HG02759 (cell line): ENCODE results near the gene ELOF1.

Source experiments
- ATAC-seq: cut with Tn5 transposase; IDR thresholded peaks from one replicate; pipeline ENCODE4 v1.9.1; 2021; ENCODE audit warnings: mild to moderate bottlenecking, moderate library complexity; ENCODE audit not compliant: unreplicated experiment

Gene ELOF1

DNA sequence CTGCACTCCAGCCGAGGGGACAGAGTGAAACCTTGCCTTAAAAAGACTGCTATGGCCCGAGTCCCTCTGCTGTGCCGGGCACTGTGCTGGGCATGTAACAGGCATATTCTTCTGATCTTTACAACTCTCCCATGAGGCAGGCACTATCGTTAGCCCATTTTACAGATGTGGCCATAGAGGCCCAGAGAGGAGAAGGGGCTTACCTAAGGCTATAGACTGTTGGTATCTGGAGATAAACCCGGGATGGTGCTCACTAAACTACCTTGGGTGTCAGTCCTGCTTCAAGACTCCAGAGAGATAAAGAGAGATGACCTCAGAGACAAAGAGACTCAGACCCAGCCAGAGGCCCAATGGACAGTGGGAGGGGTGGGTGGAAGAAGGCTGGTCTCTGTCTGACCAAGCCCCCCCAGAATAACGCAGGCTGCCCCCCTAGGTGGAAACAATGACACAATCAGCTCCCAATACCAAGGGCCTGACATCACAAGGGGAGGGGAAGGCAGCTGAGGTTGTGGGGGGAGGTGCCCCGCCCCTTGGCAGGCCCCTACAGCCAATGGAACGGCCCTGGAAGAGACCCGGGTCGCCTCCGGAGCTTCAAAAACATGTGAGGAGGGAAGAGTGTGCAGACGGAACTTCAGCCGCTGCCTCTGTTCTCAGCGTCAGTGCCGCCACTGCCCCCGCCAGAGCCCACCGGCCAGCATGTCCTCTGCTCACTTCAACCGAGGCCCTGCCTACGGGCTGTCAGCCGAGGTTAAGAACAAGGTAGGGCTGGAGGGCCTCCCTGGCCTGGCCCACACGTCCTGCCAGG lies 20.6 kb downstream of the ELOF1 start, which contains the start of gene CNN1:
CNN1 (plus strand) TSS at position 620 of the 805 bp plus-strand sequence; CDS start at position 697, 77 bp downstream.
- no peak for ATAC-seq

DNA sequence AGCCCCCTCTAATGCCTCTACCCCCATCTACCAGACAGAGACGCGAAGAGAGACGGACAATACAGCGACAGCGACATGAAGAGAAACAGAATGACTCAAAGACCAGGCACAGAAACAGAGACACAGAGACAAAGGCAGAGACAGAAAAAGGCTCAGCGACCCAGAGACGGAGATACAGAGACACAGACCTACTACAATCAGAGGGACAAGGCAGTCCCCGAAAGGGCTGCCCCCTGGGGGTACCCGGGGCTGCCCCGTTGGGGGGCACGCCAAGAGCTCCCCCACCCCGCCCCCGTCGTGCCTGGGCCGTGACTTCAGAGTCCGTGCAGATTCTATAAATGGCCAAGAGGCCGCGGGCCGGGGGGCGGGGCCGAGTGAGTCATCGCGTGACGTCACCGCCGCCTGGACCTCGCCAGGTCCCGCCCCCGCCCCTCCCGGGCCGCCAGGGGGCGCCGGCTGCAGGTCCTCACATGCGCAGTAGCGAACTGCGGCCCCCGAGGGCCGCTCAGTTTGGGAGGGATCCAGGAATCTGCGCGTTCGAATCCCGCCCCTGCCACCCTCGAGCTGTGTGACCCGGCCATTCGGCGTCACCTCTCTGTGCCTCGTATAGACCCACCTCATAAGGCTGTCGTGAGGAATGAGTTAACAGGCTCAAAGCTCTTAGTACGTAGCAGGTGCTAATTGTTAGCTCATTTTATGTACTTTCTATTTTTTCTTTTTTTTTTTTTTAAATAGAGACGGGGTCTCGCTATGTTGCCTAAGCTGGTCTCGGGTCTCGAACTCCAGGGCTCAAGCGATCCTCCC lies 23.0 kb downstream of the ELOF1 start:
- ATAC-seq = peak; percentile 67

DNA sequence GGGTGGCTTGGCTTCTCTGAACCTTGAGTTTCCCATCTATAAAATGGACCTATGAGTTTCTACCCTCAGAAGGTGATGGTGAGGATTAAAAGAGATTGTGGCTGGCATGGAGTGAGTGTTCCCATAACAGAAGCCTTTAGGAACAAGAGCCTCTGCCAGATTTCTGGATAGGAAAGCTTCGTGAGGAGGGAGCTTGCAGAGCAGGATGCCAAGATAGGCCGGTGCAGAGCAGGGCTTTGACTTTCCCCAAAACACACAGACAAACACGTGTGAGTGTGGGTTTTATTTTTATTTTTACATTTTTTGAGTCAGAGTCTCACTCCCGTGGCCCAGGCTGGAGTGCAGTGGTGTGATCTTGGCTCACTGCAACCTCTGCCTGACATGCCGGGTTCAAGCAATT lies 24.1 kb downstream of the ELOF1 start:
- ATAC-seq = no peak

DNA sequence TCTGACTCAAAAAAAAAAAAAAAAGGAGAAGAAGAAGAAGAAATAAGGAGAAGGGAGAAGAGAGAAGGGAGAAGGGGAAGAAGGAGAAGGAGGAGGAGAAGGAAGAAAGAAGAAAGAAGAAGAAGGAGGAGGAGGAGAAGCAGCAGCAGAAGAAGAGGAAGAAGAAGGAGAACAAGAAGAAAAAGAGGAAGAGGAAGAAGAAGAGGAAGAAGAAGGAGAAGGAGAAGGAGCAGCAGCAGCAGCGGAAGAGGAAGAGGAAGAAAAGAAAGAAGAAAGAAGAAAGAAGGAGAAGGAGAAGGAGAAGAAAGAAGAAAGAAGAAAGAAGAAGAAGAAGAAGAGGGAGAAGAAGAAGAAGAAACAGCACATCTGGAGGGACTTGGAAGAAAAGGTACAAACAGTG lies 24.5 kb downstream of the ELOF1 start:
- ATAC-seq = no peak

DNA sequence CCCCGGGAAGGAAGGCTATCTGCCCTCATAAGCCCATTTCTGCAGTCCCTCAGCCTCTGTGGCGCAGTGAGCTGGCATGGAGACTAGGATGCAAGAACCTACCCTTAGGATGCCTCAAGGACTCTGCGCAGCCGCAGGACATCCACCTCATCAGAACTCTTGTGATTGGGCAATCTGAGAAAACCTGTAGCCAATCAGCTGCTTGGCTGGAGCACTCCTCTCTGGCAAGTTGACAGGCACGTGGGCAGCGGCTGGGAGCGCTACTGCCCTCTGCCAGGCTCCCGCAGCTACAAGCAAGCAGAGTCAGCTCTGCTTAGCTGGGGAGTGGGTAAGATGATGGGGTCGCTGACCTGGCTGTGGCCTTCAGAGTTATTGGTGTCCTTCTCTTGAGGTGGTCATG lies 28.6 kb downstream of the ELOF1 start:
- no peak for ATAC-seq

DNA sequence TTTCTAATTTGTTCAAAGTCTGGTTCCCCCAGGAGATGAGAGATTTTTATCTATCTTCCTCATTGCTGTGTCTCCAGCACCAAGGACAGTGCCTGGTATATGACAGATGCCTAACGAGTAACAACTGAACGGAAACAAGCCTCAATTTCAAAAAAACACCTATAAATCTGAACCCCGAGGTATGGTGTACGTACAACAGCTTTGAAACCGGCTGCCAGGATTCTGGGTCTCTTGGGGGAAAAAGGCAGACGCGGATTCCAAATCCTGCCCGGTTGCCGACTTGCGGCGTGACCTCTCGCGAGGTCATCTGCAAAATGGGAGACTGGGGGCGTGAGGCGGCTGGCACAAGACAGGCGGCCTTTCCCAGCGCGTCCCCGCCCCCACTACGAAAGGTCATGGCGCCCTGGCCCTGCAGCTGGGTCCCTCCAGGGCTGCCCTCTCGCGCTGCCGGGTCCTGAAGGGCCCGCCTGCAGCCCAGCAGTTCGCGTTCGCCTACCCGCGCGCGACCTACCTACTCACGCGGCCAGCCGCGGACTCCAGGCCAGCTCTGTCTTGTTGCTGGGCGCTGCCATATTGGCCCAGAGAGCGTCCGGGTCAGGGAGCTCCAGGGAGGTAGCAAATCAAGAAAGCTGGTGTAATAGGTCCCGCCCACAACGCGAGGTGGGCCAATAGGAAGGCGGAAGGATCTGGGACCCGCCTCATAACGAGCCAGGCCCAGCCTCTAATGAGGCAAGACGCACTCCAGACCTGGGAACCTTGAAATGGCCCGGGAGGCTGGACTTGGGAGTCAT lies 30.3 kb downstream of the ELOF1 start, which contains the start of gene ECSIT:
ECSIT (minus strand) TSS at position 584 of the 791 bp plus-strand sequence. CDS start 9,964 bp downstream, outside the sequence.
- ATAC-seq = peak; percentile 95

DNA sequence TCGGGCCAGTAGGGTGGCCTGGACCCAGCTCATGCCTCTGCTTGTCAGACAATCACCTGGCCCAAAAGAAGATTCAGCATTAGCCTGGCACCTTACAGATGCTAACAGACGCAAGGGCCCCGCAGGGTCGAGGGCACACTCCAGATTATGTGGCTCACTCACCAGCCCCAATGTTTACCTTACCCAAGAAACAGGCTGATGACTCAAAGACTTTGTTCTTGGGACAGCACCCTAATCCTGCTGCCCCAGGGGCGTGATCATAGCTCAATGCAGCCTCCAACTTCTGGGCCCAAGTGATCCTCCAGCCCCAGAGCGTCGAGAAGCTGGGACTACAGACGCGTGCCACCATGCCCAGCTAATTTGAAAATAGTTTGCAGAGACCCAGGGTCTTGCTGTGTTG lies 39.9 kb downstream of the ELOF1 start:
- no peak for ATAC-seq

DNA sequence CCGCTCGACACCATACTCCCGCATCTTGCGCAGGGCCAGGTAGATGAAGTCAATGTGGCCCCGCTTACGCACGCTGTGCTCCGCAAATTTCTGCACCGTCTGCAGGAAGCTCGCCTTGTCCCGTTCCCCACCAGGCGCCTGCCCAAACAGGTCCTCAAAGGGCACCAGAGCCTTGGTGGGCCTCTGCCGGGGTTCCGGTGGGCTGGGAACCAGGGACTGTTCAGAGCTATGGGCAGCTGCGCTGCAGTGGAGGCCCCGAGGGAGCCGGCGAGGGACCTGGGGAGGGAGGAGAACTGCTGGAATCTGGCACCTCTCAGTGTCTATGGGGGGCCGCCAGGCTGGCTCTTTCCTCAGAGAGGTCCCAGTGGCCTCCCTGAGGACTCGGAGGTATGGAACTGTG lies 45.1 kb downstream of the ELOF1 start:
- ATAC-seq = no peak

DNA sequence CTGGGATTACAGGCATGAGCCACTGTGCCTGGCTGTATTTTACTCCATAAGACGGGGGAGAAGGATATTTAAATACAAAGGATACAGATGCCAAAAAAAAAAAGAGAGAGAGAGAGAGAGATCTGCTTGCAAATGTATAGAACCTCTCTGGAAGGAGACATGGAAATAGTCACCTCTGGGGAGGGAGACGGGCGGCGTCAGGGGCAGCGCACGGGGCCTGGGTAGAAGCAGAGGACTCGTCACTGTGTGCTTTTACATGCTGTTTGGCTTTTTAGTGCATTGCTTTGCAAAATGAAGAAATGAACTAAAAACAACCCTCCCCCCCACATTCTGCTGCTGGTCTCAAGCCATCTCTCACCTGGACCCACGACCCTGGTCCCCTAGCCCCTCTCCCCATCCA lies 48.6 kb downstream of the ELOF1 start:
- no peak for ATAC-seq

DNA sequence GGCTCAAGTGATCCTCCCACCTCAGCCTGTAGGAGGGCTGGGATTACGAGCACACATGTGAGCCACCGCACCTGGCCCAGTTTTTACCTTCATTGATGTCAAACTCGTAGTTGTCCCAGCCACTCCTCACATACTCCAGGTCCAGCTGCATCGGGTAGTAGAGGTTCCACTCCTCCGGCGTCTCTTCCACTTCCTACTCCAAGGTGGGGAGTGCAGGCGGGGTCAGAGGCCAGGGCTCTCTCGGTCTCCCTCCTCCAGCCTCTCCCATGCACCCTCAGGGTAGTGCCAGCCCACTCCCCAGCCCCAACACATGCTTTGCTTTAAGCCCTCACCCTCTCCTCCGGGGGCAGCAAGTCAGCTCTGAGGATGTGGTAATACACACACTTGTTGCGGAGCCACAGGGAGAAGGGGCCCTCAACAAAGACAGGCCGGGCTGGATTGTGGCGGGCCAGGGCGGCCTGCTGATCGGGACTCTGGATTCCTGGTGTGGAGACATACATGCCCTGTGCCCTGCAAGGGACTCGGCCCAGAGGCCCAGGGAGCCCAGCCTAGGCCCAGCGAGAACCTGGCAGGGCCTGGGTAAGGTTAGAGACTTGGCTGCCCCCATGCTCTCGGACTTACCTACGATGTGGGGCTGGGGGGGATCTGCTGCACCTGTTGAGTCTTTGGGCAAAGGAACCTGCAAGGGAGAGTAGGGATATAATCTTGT lies 51.5 kb downstream of the ELOF1 start:
- no peak for ATAC-seq

DNA sequence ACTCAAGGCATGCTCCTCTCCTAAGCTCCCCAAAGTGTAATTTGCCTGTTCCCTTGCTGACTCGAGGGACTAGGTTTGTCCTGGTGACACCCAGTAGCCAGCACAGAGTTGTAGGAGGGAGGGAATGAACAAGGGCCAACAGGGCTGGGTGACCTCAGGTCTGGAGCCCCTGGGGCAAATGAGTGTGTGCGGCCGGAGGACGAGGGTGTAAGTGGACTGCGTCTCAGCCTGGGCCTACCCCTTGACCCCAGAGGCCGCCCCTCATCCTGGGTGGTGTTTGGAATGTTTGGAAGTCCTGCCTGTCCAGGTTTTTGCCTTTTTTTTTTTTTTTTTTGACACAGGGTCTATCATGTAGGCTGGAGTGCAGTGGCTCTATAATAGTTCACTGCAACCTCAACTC lies 52.1 kb downstream of the ELOF1 start:
- no peak for ATAC-seq

DNA sequence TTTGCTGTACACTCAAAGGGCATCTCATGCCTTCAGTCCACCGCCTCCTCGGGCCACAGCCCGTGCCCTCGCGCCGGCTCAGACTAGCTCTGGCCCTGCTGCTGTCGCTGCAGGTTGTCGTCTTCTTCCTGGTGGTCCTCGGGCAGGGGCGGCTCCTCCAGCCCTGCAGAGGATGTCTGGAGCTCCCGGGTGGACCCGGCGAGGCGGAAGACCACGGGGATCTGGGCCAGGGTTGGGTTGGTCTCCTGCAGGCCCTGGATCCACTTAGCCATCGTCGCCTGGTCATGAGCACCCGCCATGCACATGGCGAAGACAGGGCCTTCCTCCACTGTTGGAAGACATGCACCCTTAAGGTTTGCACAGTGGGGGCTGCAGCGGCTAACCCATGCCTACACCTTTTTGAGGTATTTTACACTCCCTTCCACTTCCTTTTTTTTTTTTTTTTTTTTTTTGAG lies 52.9 kb downstream of the ELOF1 start:
- ATAC-seq = peak; percentile 25

DNA sequence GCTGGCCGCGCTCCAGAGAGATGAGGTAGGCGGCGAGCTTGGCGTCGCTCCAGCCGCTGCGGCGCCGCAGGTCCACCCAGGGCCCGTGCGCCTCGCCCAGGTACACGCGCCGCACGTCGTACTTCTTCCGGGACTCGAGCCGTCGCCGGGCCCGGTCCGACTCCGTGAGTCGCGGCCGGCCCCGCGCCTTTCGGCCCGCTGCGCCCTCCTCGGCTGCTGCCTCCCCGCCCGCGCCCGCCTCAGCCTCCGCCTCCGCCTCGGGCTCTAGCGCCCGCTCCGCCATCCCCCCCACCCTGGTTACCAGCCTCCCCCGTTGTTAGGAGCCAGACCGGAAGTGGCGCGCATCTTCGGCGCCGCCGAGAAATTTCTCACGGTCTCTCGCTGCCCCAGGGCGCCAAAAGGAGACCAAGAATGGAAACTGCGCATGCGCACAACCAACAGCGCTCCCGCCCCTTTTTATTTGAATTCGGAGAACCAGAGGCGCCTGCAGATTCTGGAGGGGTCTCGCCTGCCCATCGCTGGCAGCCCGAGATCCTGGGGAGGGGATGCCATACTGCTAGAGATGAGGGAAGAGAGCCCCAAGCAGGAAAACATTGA lies 53.4 kb downstream of the ELOF1 start, which contains the start of gene ZNF653:
ZNF653 (minus strand) TSS at position 336 of the 597 bp plus-strand sequence; CDS start at position 283, 53 bp downstream.
- ATAC-seq = peak; percentile 62

DNA sequence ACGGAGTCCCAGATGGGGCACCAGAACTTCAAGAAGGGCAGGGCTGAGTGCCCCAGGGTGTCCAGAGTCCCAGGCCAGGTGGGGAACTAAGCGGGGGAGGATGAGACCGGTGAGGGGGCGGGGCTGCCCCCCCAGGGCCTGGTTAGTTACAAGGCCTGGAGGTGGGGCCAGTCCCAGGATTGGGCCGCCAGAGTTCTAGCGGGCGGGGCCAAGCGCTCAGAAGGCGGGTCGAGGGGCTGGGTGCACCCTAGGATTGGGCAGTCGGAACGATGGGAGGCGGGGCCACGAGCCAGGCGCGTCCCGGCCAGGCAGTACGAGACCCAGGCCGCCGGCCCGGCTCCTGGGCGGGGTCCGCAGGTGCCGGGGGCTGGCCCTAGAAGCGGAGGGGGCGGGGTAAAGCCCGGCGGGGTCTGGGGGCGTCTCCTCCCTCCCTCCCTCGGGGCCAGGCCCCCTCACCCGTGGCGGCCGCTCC lies 54.0 kb downstream of the ELOF1 start:
- ATAC-seq = peak; percentile 87

DNA sequence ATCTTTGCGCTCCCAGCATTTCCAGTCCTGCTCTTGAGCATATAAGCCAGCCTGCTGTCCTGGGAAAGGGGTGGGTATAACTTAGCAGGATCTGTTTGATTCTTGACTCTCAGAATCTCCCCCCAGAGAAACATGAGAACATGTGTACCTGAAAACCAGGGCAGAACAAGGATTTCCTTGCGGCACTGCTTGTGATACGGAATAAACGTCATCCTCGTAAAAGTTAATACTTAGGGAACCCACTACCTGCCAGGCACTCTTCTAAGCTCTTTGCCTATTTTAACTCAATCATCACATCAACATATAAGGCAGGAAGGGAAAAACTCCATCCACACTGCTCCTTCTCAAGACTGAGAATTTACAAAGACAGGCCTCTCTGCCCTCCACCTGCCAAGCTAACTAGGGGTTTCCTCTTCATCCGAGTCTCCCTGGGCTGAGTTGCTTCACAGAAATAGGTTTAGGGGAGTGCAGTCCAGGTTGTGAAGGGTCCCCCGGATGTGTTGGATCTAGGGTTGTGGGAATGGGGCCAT lies 54.5 kb downstream of the ELOF1 start:
- ATAC-seq = no peak
